HepG2 (cell line): ENCODE results near the gene GNPDA1.

Experiments used
- ARNT ChIP-seq: fragments of 450-650 bp; IDR thresholded peaks from 2 replicates; pipeline ENCODE4 v1.6.1; 2017
- CTCF ChIP-seq: sonication (generic); formaldehyde crosslinking; IDR thresholded peaks from 2 replicates; pipeline ENCODE4 v1.5.0; 2020; ENCODE audit warnings: mild to moderate bottlenecking, missing genetic modification reagents, moderate library complexity
- EP300 ChIP-seq, 3 experiments: sonication (generic) in 1 of 3; formaldehyde crosslinking in 1 of 3; IDR thresholded peaks; 2 replicates each; pipeline versions ENCODE4 v1.5.1 to v1.6.1; 2011 to 2020; ENCODE audit warnings: low read depth in 2 of 3, low read length in 2 of 3, borderline replicate concordance in 1 of 3, improper control_type of control experiment in 1 of 3, mild to moderate bottlenecking in 1 of 3, missing genetic modification reagents in 1 of 3, moderate library complexity in 1 of 3
- FOXP1 ChIP-seq, 2 experiments: fragments of 450-650 bp in 1 of 2; IDR thresholded peaks; 2 replicates each; pipeline ENCODE4 v1.6.1; 2017 to 2018; ENCODE audit warnings: antibody characterized with exemption in 1 of 2
- KMT2A ChIP-seq: sonication (generic); formaldehyde crosslinking; IDR thresholded peaks from 2 replicates; pipeline ENCODE4 v1.4.0; 2020; ENCODE audit warnings: missing genetic modification reagents
- REST ChIP-seq, 2 experiments: IDR thresholded peaks; 2 replicates each; pipeline ENCODE4 v1.6.1; 2011 to 2012; ENCODE audit warnings: low read length in 2 of 2, borderline replicate concordance in 1 of 2, low read depth in 1 of 2, mild to moderate bottlenecking in 1 of 2, moderate library complexity in 1 of 2
- TAF15 ChIP-seq: fragments of 200-400 bp; formaldehyde crosslinking; IDR thresholded peaks from one replicate; pipeline ENCODE4 v1.6.1; 2018; ENCODE audit warnings: mild to moderate bottlenecking, low read depth, low read length; ENCODE audit not compliant: poor library complexity, severe bottlenecking
- XBP1 ChIP-seq: sonication (generic); formaldehyde crosslinking; IDR thresholded peaks from 2 replicates; pipeline ENCODE4 v1.5.0; 2020; ENCODE audit warnings: missing genetic modification reagents
- ZBTB20 ChIP-seq: sonication (generic); formaldehyde crosslinking; IDR thresholded peaks from 2 replicates; pipeline ENCODE4 v1.8.1; 2023; ENCODE audit warnings: missing genetic modification reagents, low read depth, mild to moderate bottlenecking, borderline replicate concordance
- ZFY ChIP-seq: sonication (generic); formaldehyde crosslinking; IDR thresholded peaks from 2 replicates; pipeline ENCODE4 v1.4.0; 2020; ENCODE audit warnings: missing genetic modification reagents
- ZZZ3 ChIP-seq: sonication (generic); formaldehyde crosslinking; IDR thresholded peaks from 2 replicates; pipeline ENCODE4 v1.4.0; 2020; ENCODE audit warnings: missing genetic modification reagents, mild to moderate bottlenecking, borderline replicate concordance

GRCh38 chr5:142038735-142039134 is 25.9 kb upstream of the GNPDA1 start:
- TF ChIP-seq CTCF (CRISPR knock-in tag) (no peak), XBP1 (CRISPR knock-in tag) (no peak), ZFY (CRISPR knock-in tag) (no peak), TAF15 (no peak), ZBTB20 (no peak), EP300 (IDR thresholded peaks at IDR 0.05; ENCODE audit: low read depth in 2 of 2, low read length in 2 of 2) (no peak), EP300 (CRISPR knock-in tag; IDR thresholded peaks at IDR 0.05; ENCODE audit: borderline replicate concordance) (no peak), KMT2A (CRISPR knock-in tag) (no peak), FOXP1 (IDR thresholded peaks at IDR 0.05) (no peak), FOXP1 (CRISPR knock-in tag; IDR thresholded peaks at IDR 0.05) (no peak), REST (IDR thresholded peaks at IDR 0.05; ENCODE audit: borderline replicate concordance in 1 of 2, low read depth in 1 of 2, low read length in 2 of 2) (no peak), ARNT (no peak), ZZZ3 (CRISPR knock-in tag) (no peak)
